ENCODE measurements around the gene SULT1C4. TPM values are rescaled to one million over a fixed set of nuclear protein-coding genes. Genes with fewer than 3 reads are reported as not detected.

Gene SULT1C4
- polyA plus RNA-seq, 1 experiment: 4.0 TPM

GRCh38 chr2:108347786-108348185, 30.0 kb upstream of the SULT1C4 start:
- no peak for TF ChIP-seq CTCF (IDR thresholded peaks at IDR 0.05; ENCODE audit: low read depth, low read length)
- no peak for DNase-seq (ENCODE audit: low read depth, low spot score)
- Histone ChIP-seq H3K27me3 (ENCODE audit: control insufficient read depth, insufficient read depth, low read length) (peaks cover 9% of the 10 kb centered on the region), H3K27ac (ENCODE audit: low read depth, low read length) (no peak overlapping the region), H3K4me3 (ENCODE audit: low read depth, low read length) (no peak overlapping the region), H3K9me3 (ENCODE audit: control insufficient read depth, insufficient read depth, low read length) (no peaks in the 10 kb centered on the region)
- CTCF ChIA-PET: no interaction called here
- POLR2A ChIA-PET: no interaction called here

DNA sequence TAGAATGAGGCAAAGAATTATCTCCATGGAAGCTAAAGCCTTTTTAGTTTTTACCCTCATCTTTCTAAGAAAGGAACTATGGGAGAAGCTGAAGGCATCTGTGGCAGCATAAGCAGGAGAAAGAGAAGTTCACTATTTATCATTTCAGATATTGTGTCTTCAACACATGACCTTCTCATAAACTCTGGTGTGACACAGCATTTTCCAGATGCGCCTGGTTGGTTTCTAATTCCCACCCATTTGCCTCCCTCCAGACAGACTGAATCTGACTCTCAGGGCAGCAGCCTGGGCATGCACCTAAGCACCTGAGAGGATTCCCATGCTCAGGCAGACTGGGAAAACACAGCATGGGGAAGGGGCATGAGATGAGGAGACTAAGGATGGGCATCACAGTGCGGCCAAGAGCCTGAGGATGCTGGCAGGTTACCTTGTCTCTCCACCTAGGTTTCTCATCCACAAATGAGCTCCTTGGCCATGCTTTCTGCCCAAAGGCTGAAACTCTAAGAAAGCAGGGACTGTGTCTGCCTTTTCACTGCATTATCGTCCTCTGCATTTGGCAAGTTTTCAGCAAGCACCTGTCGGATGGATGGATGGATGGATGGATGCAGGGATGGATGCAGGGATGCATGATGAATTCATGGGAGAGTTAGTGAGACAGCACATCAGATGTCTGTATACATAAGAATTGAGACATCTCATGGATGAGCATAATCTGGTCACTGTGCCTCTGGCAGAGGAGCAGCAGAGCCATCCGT, 28.8 kb upstream of the SULT1C4 start:
- Histone ChIP-seq H3K4me3 (ENCODE audit: low read depth, low read length) (no peak overlapping the region), H3K27me3 (ENCODE audit: control insufficient read depth, insufficient read depth, low read length) (peaks cover 7% of the 10 kb centered on the region), H3K27ac (ENCODE audit: low read depth, low read length) (no peak overlapping the region), H3K9me3 (ENCODE audit: control insufficient read depth, insufficient read depth, low read length) (no peaks in the 10 kb centered on the region)
- no peak for DNase-seq (ENCODE audit: low read depth, low spot score)
- POLR2A ChIA-PET: interaction anchor here (0.6 kb wide), 1 partner anchor 15 kb away, joined by 3 read pairs; no protein-coding TSS in a partner anchor
- TF ChIP-seq CTCF (IDR thresholded peaks at IDR 0.05; ENCODE audit: low read depth, low read length): no peak
- CTCF ChIA-PET: interaction anchor here (1.2 to 1.7 kb wide), 3 partner anchors 110 to 238 kb away, joined by 3 to 9 read pairs (median 4); no protein-coding TSS in a partner anchor

- no peak overlapping the region for H3K27ac ChIP-seq (ENCODE audit: low read depth, low read length)
- H3K27me3 ChIP-seq (ENCODE audit: control insufficient read depth, insufficient read depth, low read length): peaks cover 4% of the 10 kb centered on the region
- ChIA-PET POLR2A (interaction anchor here (0.6 kb wide), 1 partner anchor 15 kb away, joined by 3 read pairs; no protein-coding TSS in a partner anchor), CTCF (interaction anchor here (1.2 to 1.7 kb wide), 3 partner anchors 109 to 237 kb away, joined by 3 to 9 read pairs (median 4); no protein-coding TSS in a partner anchor)
- DNase-seq (ENCODE audit: low read depth, low spot score): no peak
- TF ChIP-seq CTCF (IDR thresholded peaks at IDR 0.05; ENCODE audit: low read depth, low read length): no peak
- H3K9me3 ChIP-seq (ENCODE audit: control insufficient read depth, insufficient read depth, low read length): no peaks in the 10 kb centered on the region
- no peak overlapping the region for H3K4me3 ChIP-seq (ENCODE audit: low read depth, low read length)
These were observed 28.2 kb upstream of the SULT1C4 start for GRCh38 chr2:108349571-108349928.

- CTCF ChIA-PET: interaction anchor here (1.0 to 2.4 kb wide), 3 partner anchors 229 to 285 kb away, joined by 3 to 19 read pairs (median 3); no protein-coding TSS in a partner anchor
- H3K4me3 ChIP-seq (ENCODE audit: low read depth, low read length): no peak overlapping the region
- DNase-seq (ENCODE audit: low read depth, low spot score): no peak
- TF ChIP-seq CTCF (IDR thresholded peaks at IDR 0.05; ENCODE audit: low read depth, low read length): no peak
- POLR2A ChIA-PET: no interaction called here
- H3K27me3 ChIP-seq (ENCODE audit: control insufficient read depth, insufficient read depth, low read length): peaks cover 4% of the 10 kb centered on the region
- H3K9me3 ChIP-seq (ENCODE audit: control insufficient read depth, insufficient read depth, low read length): no peaks in the 10 kb centered on the region
- H3K27ac ChIP-seq (ENCODE audit: low read depth, low read length): no peak overlapping the region
These were observed 25.9 kb upstream of the SULT1C4 start for GRCh38 chr2:108351889-108352288.

DNA sequence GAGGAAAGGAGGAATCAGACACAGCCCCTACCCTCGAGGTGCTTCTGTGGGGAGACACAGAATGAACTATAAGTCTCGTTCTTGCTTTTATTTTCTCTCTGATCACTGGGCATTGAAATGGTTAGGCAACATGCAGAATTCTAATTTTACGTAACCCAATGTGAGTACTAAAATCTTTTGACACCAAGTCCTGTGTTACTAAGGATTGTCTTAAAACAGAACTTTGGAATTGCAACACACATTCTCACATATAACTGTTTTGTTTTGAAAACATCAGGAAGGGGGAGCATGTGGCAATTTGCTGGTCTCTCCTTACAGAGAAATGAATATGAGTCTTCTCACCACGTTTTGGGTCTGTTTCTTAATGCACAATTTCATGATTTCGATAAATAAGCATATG, 23.6 kb upstream of the SULT1C4 start:
- Histone ChIP-seq H3K27ac (ENCODE audit: low read depth, low read length) (no peak overlapping the region), H3K9me3 (ENCODE audit: control insufficient read depth, insufficient read depth, low read length) (no peaks in the 10 kb centered on the region), H3K4me3 (ENCODE audit: low read depth, low read length) (no peak overlapping the region), H3K27me3 (ENCODE audit: control insufficient read depth, insufficient read depth, low read length) (peaks cover 2% of the 10 kb centered on the region)
- no peak for TF ChIP-seq CTCF (IDR thresholded peaks at IDR 0.05; ENCODE audit: low read depth, low read length)
- ChIA-PET CTCF (interaction anchor here (1.2 to 2.0 kb wide), 3 partner anchors 229 to 232 kb away, joined by 3 to 5 read pairs (median 5); no protein-coding TSS in a partner anchor), POLR2A (no interaction called here)
- no peak for DNase-seq (ENCODE audit: low read depth, low spot score)
